HUES48 (cell line): ENCODE data around the gene CRTC2.
"Not testable (repeated sequence)": the region's sequence is repeated elsewhere in the genome, so short reads cannot be mapped to it uniquely, and the experiment has no call there.

ENCODE experiments used
- H3K27ac ChIP-seq: one replicate; pipeline ENCODE4 v1.7.0; 2013; ENCODE audit warnings: low read depth, low read length, inconsistent platforms
- H3K27me3 ChIP-seq: 2 replicates; pipeline ENCODE4 v1.6.1; 2013; ENCODE audit warnings: mild to moderate bottlenecking, low read length; ENCODE audit not compliant: control insufficient read depth, insufficient read depth
- H3K36me3 ChIP-seq: 2 replicates; pipeline ENCODE4 v1.6.1; 2013; ENCODE audit warnings: low read length; ENCODE audit not compliant: control insufficient read depth, insufficient read depth
- H3K4me1 ChIP-seq: 2 replicates; pipeline ENCODE4 v1.6.1; 2013; ENCODE audit warnings: mild to moderate bottlenecking, low read length; ENCODE audit not compliant: control insufficient read depth, insufficient read depth
- H3K4me3 ChIP-seq: 2 replicates; pipeline ENCODE4 v1.5.1; 2013; ENCODE audit warnings: mild to moderate bottlenecking, low read depth, low read length
- H3K9ac ChIP-seq: 2 replicates; pipeline ENCODE4 v1.6.1; 2013; ENCODE audit warnings: mild to moderate bottlenecking, low read depth, low read length, moderate library complexity
- H3K9me3 ChIP-seq: 2 replicates; pipeline ENCODE4 v1.6.1; 2013; ENCODE audit warnings: low read length; ENCODE audit not compliant: control insufficient read depth, insufficient read depth

Gene CRTC2

DNA sequence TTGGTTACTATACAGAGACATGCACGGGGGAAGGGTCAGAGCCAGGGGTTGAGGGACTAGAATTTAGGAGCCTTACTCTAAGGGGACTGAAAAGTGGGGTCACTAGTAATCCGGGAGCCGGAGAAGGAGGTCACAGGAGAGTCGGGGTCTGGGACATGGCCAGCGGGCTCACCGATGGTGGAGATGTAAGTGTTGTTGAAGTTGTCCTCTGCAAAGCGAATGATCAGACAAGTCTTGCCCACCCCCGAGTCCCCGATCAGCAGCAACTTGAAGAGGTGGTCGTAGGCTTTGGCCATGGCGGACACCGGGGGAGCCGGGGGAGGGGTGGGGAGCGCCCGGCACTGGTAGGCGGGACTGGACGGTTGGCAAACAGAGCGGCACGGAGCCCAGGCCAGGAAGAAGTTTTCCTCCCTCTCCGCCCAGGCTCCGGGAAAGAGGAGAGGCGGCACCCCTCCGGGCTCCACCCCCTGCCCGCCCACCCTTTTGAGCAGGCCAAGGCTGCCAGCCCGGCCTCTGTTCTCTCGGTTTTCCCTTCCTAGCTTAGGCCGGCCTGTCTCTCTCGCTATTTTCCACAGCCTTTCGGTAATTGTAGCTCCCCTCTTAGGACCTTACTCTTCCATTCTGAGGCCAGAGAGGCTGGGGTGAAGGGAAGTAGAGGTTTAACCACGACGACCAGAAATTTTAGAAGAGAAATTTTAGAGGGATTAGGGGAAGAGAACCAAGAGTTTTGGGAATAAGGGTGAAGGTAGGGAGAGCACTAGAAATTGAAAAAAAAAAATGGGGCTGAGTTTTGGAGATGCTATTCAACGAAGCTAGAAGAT is 27.7 kb upstream of the CRTC2 start, which contains the start of gene RAB13:
TSS of gene RAB13 (minus strand) at position 399 of the 821 bp plus-strand sequence. CDS start at position 296, 103 bp downstream.
- H3K4me3 ChIP-seq, result peak within 1 kb of the TSS; percentile 91
- H3K9ac ChIP-seq, result peak within 1 kb of the TSS; percentile 82
- H3K27me3 ChIP-seq, result no peaks in the 10 kb centered on the region
- H3K27ac ChIP-seq, result peak within 1 kb of the TSS; percentile 89
- no peaks in the 10 kb centered on the region for H3K9me3 ChIP-seq
- H3K36me3 ChIP-seq, result peaks cover 28% of the 10 kb centered on the region
- H3K4me1 ChIP-seq, result peaks cover 10% of the 10 kb centered on the region; the same call in 1 of the 2 replicates

DNA sequence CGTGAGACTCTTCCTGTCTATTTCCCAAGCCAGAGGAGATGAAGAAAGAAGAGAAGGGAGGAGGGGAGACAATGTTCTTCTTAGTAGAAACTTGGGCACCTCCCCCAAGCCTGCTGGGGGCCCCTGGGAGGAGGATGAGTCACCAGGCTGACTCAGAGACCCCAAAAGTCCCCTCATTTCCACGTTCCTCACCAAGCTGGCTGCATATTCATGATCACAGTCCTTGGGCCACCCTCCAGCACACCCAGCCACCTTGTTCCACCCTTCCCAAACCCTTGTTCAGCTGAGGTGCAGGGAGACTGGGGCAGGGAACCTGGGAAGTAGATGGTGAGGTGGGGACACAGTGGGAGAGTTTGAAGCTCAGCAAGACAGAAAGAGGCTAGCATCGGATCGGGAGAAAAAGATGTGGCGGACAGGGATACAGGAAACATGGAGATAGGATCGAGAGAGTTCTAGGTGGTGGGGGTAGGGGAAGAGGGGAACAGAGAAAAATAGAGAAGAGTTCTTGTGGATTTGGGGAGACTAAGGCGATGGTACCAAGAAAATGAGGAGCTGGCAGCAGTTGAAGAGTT is 27.0 kb upstream of the CRTC2 start:
- Histone ChIP-seq H3K27me3 (no peaks in the 10 kb centered on the region), H3K9ac (peak overlapping the region; percentile 82), H3K4me1 (peaks cover 10% of the 10 kb centered on the region; the same call in 1 of the 2 replicates), H3K36me3 (peaks cover 30% of the 10 kb centered on the region), H3K27ac (peak overlapping the region; percentile 89), H3K4me3 (peak overlapping the region; percentile 91), H3K9me3 (no peaks in the 10 kb centered on the region)

DNA sequence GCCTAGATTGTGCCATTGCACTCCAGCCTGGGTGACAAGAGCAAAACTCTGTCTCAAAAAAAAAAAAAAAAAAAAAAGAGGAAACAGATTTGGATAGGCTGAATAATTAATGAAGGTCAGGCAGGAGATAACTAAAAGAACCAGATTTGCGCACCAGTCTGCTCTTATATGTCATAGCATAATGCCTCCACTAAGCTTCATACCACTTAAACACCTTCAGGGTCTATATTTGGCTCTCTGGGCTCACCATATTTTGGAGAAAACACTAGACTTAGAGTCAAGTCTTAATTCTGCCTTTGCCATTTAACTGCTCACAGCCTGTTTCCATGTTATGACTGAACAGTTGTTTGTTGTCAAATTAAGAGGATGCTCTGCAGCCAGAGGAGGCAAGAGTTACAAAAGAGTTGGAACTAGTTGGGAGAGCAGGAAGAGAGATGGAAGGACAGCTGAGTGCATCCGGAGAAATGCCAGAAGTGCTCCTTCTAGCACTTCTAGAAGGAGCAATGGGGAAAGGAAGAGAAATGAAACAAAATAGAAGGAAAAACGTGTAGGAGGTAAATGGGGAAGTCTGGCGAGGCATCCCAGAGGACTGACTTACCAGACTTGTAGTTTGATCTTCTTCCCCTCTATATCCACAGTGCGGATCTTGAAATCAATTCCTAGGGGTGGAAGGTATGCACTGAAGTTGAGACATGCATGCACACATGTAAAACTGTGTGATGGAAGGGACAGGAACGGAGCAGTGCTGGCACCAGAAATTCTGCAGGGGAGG is 25.9 kb upstream of the CRTC2 start:
- no peak overlapping the region for H3K9ac ChIP-seq
- peak overlapping the region; percentile 91 for H3K4me3 ChIP-seq
- H3K27ac ChIP-seq, result peak overlapping the region; percentile 89
- H3K4me1 ChIP-seq, result peaks cover 10% of the 10 kb centered on the region; the same call in 1 of the 2 replicates
- no peaks in the 10 kb centered on the region for H3K27me3 ChIP-seq
- H3K9me3 ChIP-seq, result no peaks in the 10 kb centered on the region
- peaks cover 30% of the 10 kb centered on the region for H3K36me3 ChIP-seq

DNA sequence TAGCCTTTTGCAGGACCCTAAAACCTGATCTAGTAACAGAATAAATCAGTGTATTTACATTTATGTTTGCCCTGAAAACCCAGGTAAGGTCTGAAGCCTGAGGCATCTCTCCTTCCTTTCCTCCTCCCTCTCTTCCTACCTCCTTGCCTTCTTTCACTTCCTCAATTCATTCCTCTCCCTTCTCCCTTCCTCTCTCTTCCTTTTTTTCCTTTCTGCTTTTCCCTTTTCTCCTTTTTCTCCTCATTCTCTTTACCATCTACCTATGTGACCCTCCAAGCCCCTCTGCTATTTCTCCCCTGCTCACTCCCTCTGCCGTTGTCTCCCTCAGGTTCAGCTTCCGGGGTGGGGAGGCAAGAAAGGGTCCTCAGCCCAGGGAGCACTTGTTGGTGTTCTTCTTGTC is 23.3 kb upstream of the CRTC2 start:
- H3K4me3 ChIP-seq, H3K27me3 ChIP-seq, H3K9me3 ChIP-seq, H3K4me1 ChIP-seq, H3K9ac ChIP-seq, H3K27ac ChIP-seq: not testable (repeated sequence)
- peaks cover 35% of the 10 kb centered on the region for H3K36me3 ChIP-seq

DNA sequence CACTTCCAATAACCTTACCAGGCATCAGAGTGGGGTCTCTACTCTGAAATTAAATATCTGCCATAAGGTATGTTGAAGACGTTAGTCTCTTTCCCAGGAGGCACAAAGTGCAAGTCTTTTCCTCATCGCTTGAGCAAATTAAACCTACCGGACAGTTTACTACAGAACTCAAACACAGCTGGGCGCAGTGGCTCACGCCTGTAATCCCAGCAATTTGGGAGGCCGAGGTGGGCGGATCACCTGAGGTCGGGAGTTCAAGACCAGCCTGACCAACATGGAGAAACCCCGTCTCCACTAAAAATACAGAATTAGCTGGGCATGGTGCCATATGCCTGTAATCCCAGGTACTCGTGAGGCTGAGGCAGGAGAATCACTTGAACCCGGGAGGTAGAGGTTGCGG is 20.7 kb upstream of the CRTC2 start:
- H3K27me3 ChIP-seq, H3K9me3 ChIP-seq, H3K4me1 ChIP-seq, H3K9ac ChIP-seq, H3K27ac ChIP-seq, H3K4me3 ChIP-seq: not testable (repeated sequence)
- H3K36me3 ChIP-seq, result peaks cover 51% of the 10 kb centered on the region

DNA sequence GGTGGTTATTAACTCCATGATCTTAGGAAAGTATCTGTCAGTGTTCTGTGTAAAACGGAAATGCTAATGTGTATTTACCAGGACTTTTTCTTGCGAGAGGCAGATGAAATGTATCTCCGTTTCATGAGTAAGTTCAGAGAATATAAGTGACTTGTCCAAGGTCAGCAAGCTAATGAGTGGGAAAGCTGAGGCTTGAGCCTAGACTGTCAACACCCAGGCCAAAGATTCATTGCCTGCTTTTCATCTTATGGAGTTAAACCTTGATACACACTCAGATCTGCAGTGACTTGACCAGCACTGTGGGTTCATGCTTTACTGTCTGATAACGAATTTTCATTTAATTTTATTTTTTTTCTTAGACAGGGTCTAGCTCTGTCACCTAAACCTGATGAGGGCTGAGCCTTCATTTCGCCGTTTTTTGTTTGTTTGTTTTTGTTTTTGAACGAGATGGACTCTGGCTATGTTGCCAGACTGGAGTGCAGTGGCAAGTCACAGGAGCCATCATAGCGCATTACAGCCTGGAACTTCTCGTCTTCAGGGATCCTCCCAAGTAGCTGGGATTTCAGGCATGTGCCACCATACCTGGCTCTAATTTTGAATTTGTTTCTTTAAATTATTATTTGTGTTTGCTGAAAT is 20.0 kb upstream of the CRTC2 start:
- peaks cover 55% of the 10 kb centered on the region for H3K36me3 ChIP-seq
- no peaks in the 10 kb centered on the region for H3K9me3 ChIP-seq
- H3K9ac ChIP-seq, result no peak overlapping the region
- H3K4me3 ChIP-seq, result peak overlapping the region; percentile 96
- peaks cover 4% of the 10 kb centered on the region; the same call in 1 of the 2 replicates for H3K4me1 ChIP-seq
- no peaks in the 10 kb centered on the region for H3K27me3 ChIP-seq
- H3K27ac ChIP-seq, result peak overlapping the region; percentile 95

DNA sequence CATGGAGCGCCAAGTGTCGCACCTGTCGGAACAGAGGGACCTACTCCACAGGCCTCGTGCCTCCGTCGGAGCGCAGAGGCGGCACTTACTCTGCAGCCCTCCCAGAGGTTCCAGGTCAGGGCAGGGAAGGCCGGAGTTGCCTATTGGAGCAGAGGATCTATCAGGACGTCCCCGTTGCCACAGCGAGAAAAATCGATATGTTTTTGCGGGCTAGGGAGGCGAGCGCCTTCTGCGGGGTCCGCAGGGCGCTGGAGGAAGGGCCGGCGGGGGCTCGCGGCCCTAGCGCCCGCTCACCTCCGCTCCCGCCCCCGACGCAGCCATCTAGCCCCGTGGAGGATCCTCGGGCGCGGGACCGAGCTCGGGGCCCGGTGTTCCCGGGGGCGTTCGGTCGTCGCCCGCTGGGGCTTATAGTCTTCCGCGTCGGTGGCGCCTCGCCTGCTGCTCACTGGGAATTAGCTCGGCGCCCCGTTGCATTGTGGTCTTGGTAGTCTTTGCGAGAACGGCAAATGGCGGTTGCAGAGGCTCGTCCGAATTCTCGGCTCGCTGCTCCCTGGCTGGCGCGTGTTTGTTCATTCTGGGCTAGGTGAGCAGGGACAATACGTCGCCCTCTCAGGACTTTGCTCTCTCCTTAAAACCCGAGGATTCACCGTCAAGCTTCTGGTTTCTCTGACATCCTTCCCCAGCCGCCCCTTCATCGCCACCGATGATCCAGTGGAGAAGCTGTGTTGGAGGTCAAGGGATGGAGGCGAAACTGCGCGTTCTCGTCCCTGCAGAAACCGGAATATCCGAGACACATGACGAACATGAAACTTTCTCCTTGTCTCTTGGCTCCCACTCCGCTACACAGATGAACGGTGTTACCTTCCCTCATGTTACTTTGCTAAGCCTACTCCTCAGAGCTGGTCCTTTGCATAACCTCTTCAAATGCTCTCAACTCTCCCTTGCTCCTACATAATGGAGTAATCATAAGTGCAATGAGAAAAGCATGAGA is 19.1 kb upstream of the CRTC2 start, which contains the start of gene JTB:
TSS of gene JTB (minus strand) at position 425 of the 991 bp plus-strand sequence. CDS start at position 3, 422 bp downstream.
- peak within 1 kb of the TSS; percentile 89 for H3K9ac ChIP-seq
- H3K4me1 ChIP-seq, result peaks cover 4% of the 10 kb centered on the region; the same call in 1 of the 2 replicates
- peaks cover 57% of the 10 kb centered on the region for H3K36me3 ChIP-seq
- no peaks in the 10 kb centered on the region for H3K9me3 ChIP-seq
- peak within 1 kb of the TSS; percentile 95 for H3K27ac ChIP-seq
- no peaks in the 10 kb centered on the region for H3K27me3 ChIP-seq
- peak within 1 kb of the TSS; percentile 96 for H3K4me3 ChIP-seq

DNA sequence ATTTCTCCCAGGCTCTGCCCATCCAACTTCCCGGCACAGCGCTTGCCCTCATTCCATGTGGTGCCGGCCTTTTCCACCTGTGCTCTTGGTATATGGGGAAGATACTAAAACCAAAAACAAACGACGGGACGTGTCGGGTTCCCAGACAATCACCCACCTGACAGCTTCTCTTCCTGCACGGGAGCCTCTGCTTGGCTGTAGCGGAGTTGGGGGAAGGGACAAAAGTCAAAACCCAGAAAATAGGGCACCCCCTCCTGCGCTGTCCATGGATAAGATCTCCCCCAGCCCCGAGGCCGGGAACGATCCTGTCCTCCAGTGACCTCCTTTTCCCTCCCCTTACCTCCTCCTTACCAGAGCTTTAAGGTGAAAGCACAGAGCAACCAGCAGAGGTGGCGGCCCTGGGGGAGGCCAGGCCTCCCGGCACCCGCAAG is 18.4 kb upstream of the CRTC2 start:
- Histone ChIP-seq H3K9ac (peak overlapping the region; percentile 89), H3K4me3 (peak overlapping the region; percentile 96), H3K36me3 (peaks cover 50% of the 10 kb centered on the region), H3K9me3 (no peaks in the 10 kb centered on the region), H3K27me3 (no peaks in the 10 kb centered on the region), H3K27ac (peak overlapping the region; percentile 95), H3K4me1 (peaks cover 4% of the 10 kb centered on the region; the same call in 1 of the 2 replicates)

DNA sequence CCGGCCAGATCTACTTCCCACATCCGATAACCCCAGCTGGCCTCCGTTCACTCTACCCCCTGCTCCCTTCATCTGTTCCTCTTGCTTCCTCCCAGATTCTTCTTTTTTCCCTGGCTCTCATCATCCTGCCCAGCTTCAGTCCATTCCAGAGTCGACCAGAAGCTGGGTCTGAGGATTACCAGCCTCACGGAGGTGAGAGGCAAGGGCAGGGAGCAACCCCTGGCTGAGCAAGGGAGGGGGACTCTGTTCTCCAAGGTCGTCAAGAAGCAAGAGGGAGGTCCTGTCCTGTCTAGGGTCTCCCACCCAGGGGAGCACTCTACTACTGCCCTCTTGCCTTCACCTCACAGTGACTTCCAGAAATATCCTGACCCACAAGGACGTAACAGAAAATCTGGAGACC is 15.1 kb upstream of the CRTC2 start:
- Histone ChIP-seq H3K27me3 (no peaks in the 10 kb centered on the region), H3K4me1 (peaks cover 7% of the 10 kb centered on the region; the same call in 1 of the 2 replicates), H3K9ac (no peak overlapping the region), H3K36me3 (peaks cover 34% of the 10 kb centered on the region), H3K4me3 (no peak overlapping the region), H3K9me3 (no peaks in the 10 kb centered on the region), H3K27ac (no peak overlapping the region)
